ENCODE measurements around the gene NECAB3.

NECAB3 gene

GRCh38 chr20:33609504-33609903 is 64.7 kb downstream of the NECAB3 start:
- DNase-seq (ENCODE audit: low read depth): no peak
